Endothelial cell of umbilical vein (primary cell): ENCODE measurements around the gene RANBP1. TPM values are rescaled to one million over a fixed set of nuclear protein-coding genes. Genes with fewer than 3 reads are reported as not detected.
"Not testable (repeated sequence)": the region's sequence is repeated elsewhere in the genome, so short reads cannot be mapped to it uniquely, and the experiment has no call there.

ENCODE experiments used
- BruUV-seq: library from RNA; stranded (reverse); fragments of 400-500 nt; replicated peaks from 2 replicates; lab custom pipeline; 2021; lab: Mats Ljungman, UMichigan
- CTCF ChIA-PET: fragments of 300-600, 350-600 bp; sonication (Branson Sonifier 250); formaldehyde crosslinking; loops from one replicate; lab custom pipeline; 2021; ENCODE audit warnings: antibody characterized with exemption, inconsistent platforms; lab: Charles Lee
- POLR2A ChIA-PET: fragments of 300-600, 350-600 bp; sonication (Branson Sonifier 250); formaldehyde crosslinking; loops from one replicate; lab custom pipeline; 2021; ENCODE audit warnings: antibody characterized with exemption, inconsistent platforms; lab: Charles Lee
- DNase-seq: peaks from one replicate; pipeline ENCODE4 v3.0.0-alpha.2; 2011; ENCODE audit warnings: low read depth, low spot score
- FAIRE-seq: peaks from 2 replicates; lab custom pipeline; 2011; peaks lifted over from hg19 to GRCh38; lab: Jason Lieb, UNC
- H2AFZ ChIP-seq: 2 replicates; pipeline ENCODE4 v1.6.0; 2012; ENCODE audit warnings: low read depth, low read length, control low read depth, inconsistent platforms
- H3K27ac ChIP-seq: 2 replicates; pipeline ENCODE4 v1.5.1; 2011; ENCODE audit warnings: low read depth, mild to moderate bottlenecking, control low read depth, low read length, moderate library complexity; ENCODE audit not compliant: insufficient read depth
- H3K27me3 ChIP-seq, 2 experiments: 2 replicates each; pipeline versions ENCODE4 v1.6.0 to v1.6.1; 2011; ENCODE audit warnings: low read length in 2 of 2, mixed read lengths in 1 of 2; ENCODE audit not compliant: control insufficient read depth in 2 of 2, insufficient read depth in 2 of 2
- H3K36me3 ChIP-seq, 2 experiments: 2 replicates in 1 of 2; 3 replicates in 1 of 2; pipeline ENCODE4 v1.5.1; 2011; ENCODE audit warnings: low read length in 2 of 2, mild to moderate bottlenecking in 1 of 2, moderate library complexity in 1 of 2; ENCODE audit not compliant: control insufficient read depth in 2 of 2, insufficient read depth in 2 of 2; ENCODE audit errors: extremely low read depth in 1 of 2
- H3K4me1 ChIP-seq: 3 replicates; pipeline ENCODE4 v1.5.1; 2011; ENCODE audit warnings: mild to moderate bottlenecking, low read length; ENCODE audit not compliant: control insufficient read depth, insufficient read depth; ENCODE audit errors: extremely low read depth
- H3K4me2 ChIP-seq: 2 replicates; pipeline ENCODE4 v1.6.1; 2011; ENCODE audit warnings: low read length, control low read depth, mixed read lengths; ENCODE audit not compliant: insufficient read depth
- H3K4me3 ChIP-seq, 3 experiments: fragments of 200-600 bp in 1 of 3; sonication (generic), shearing (Covaris generic) in 1 of 3; replicated peaks in 1 of 3; 2 replicates each; pipeline ENCODE4 v1.5.1; 2011 to 2016; ENCODE audit warnings: control low read depth in 3 of 3, low read length in 3 of 3, mild to moderate bottlenecking in 2 of 3, inconsistent platforms in 1 of 3, low read depth in 1 of 3, moderate library complexity in 1 of 3; ENCODE audit not compliant: insufficient read depth in 1 of 3
- H3K79me2 ChIP-seq: 2 replicates; pipeline ENCODE4 v1.6.0; 2012; ENCODE audit warnings: low read length, inconsistent platforms; ENCODE audit not compliant: control insufficient read depth, insufficient read depth
- H3K9ac ChIP-seq: replicated peaks from 2 replicates; pipeline ENCODE3; 2011; ENCODE audit warnings: low read length, control low read depth; ENCODE audit not compliant: insufficient read depth; ENCODE audit errors: extremely low read depth
- H3K9me1 ChIP-seq: replicated peaks from 3 replicates; pipeline ENCODE4 v1.6.0; 2011; ENCODE audit warnings: mild to moderate bottlenecking, low read length; ENCODE audit not compliant: control insufficient read depth, insufficient read depth; ENCODE audit errors: extremely low read depth
- H3K9me3 ChIP-seq: replicated peaks from 2 replicates; pipeline ENCODE4 v1.5.1; 2012; ENCODE audit warnings: low read length, inconsistent platforms; ENCODE audit not compliant: control insufficient read depth, insufficient read depth
- H4K20me1 ChIP-seq: replicated peaks from 2 replicates; pipeline ENCODE3; 2011; ENCODE audit warnings: mild to moderate bottlenecking, low read length; ENCODE audit not compliant: control insufficient read depth, insufficient read depth; ENCODE audit errors: extremely low read depth
- GATA2 ChIP-seq: IDR thresholded peaks from 2 replicates; pipeline ENCODE4 v1.7.0; 2011; ENCODE audit warnings: low read depth, mild to moderate bottlenecking, moderate library complexity, mixed read lengths, low read length; ENCODE audit not compliant: insufficient read length, insufficient read depth
- dilution Hi-C: fragments of 300-500 bp; cut with MboI; formaldehyde crosslinking; loops from one replicate; pipeline ENCODE4 v1.15.0; 2019; ENCODE audit warnings: low sequenced_read_pairs; ENCODE audit not compliant: extremely low pct_ligation_motif_present
- intact Hi-C: fragments of 100-400 bp; cut with micrococcal nuclease; formaldehyde crosslinking; loops from one replicate; pipeline ENCODE4 v1.10.0; 2022
- polyA plus RNA-seq, 4 experiments: library from polyadenylated mRNA; depleted of rRNA in 3 of 4; stranded (reverse) in 3 of 4; unstranded in 1 of 4; fragments of >200 nt; gene quantifications; 2 replicates each; pipeline versions ENCODE4 v1.2.1 to v1.2.3, GENCODE V29; 2011 to 2012; ENCODE audit warnings: missing spikeins in 1 of 4
- total RNA-seq: library from RNA; stranded (reverse); gene quantifications from 2 replicates; pipeline ENCODE4 v1.2.3, GENCODE V29; 2021
- TF ChIP-seq, protein P1 (sequence below): IDR thresholded peaks from 2 replicates; pipeline ENCODE4 v1.6.1; 2011; ENCODE audit not compliant: insufficient read depth, insufficient read length

Gene RANBP1
- total and polyA plus RNA-seq, 2 donors (not counting 3 experiments of a cell fraction or from before 2014, with no cell fraction given) = 228 to 247 TPM

DNA sequence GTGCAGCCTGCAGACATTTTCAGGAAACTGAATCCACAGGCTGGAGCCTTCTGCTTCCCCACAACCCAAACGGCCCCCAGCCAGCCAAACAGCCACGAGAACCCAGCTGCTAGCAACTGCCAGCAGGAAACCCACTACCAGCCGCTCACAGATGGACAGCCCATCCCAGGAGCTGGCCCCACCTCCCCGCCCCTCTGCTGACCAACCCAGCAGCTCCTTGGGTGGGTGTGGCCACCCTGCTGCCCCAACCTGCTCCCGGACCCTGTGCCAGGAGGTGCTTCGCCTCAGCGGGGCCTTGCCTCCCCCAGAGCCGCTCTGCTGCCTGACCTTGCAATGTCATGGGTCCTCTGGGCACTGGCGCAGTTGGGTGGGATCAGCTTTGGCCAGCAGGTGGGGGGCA, 43.2 kb downstream of the RANBP1 start:
- FAIRE-seq = no peak
- intact Hi-C loops = loop anchor here (5.0 kb wide), 2 partner anchors 48 to 298 kb away; no protein-coding TSS in a partner anchor
- dilution Hi-C loops = no loop called here
- no peaks in the 10 kb centered on the region for H3K9me1 ChIP-seq
- H3K9ac ChIP-seq = no peak overlapping the region
- H3K4me3 ChIP-seq = no peak overlapping the region
- TF ChIP-seq GATA2 = no peak
- TF ChIP-seq, protein P1, sequence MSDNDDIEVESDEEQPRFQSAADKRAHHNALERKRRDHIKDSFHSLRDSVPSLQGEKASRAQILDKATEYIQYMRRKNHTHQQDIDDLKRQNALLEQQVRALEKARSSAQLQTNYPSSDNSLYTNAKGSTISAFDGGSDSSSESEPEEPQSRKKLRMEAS = no peak
- no peak for DNase-seq
- no peak overlapping the region for H3K4me2 ChIP-seq
- ChIA-PET CTCF (interaction anchor here (1.1 to 1.9 kb wide), 3 partner anchors 68 to 125 kb away, joined by 3 to 7 read pairs (median 6); no protein-coding TSS in a partner anchor), POLR2A (no interaction called here)
- H3K9me3 ChIP-seq = no peaks in the 10 kb centered on the region
- no peaks in the 10 kb centered on the region for H4K20me1 ChIP-seq
- no peak overlapping the region for H2AFZ ChIP-seq
- no peaks in the 10 kb centered on the region for H3K79me2 ChIP-seq
- no peaks in the 10 kb centered on the region for H3K36me3 ChIP-seq
- no peak overlapping the region for H3K27ac ChIP-seq
- no peaks in the 10 kb centered on the region for H3K27me3 ChIP-seq
- peaks cover 5% of the 10 kb centered on the region for H3K4me1 ChIP-seq
- no TSS peak for BruUV-seq

DNA sequence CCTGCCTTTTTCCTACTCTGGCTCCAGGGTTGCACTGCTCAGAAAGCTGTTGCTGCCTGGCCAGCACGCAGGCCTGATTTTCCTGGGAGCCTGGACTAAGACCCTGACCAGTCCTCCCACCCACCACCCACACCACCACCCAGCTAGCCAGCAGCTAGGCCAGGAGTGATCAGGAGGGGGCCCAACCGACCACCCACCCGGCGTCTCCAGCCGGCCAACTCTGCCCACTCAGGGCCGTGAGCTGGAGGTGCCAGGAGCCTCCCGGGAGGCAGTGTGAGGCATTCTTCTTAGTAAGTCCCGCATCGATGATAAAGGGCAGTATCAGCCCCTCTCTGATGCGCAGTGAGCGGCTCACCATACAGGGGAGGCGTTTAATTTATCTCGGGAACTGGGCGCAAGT, 43.6 kb downstream of the RANBP1 start:
- intact Hi-C loops = loop anchor here (5.0 kb wide), 2 partner anchors 48 to 298 kb away; no protein-coding TSS in a partner anchor
- ChIA-PET CTCF (interaction anchor here (0.6 to 1.9 kb wide), 5 partner anchors 68 to 366 kb away, joined by 3 to 7 read pairs (median 3); no protein-coding TSS in a partner anchor), POLR2A (interaction anchor here (0.6 kb wide), 1 partner anchor 32 kb away, joined by 3 read pairs; no protein-coding TSS in a partner anchor)
- H2AFZ ChIP-seq, H3K4me2 ChIP-seq, H3K27me3 ChIP-seq, H4K20me1 ChIP-seq, BruUV-seq, H3K9me3 ChIP-seq, H3K9me1 ChIP-seq, H3K79me2 ChIP-seq, H3K4me3 ChIP-seq, H3K36me3 ChIP-seq, H3K9ac ChIP-seq, H3K27ac ChIP-seq, H3K4me1 ChIP-seq, dilution Hi-C loops, DNase-seq, FAIRE-seq: not testable (repeated sequence)
